HG02973 (cell line): ENCODE results near the gene ITGB1.

ENCODE experiments used
- ATAC-seq: cut with Tn5 transposase; IDR thresholded peaks from one replicate; pipeline ENCODE4 v1.9.1; 2021; ENCODE audit warnings: moderate library complexity; ENCODE audit not compliant: unreplicated experiment

Gene ITGB1

GRCh38 chr10:32893434-32893833 lies 64.6 kb downstream of the ITGB1 start:
- ATAC-seq = no peak

- no peak for ATAC-seq
These were observed 66.8 kb downstream of the ITGB1 start for GRCh38 chr10:32891261-32891660.

- no peak for ATAC-seq
These were observed 67.6 kb downstream of the ITGB1 start for GRCh38 chr10:32890444-32890843.

GRCh38 chr10:32889631-32890212 lies 68.3 kb downstream of the ITGB1 start:
- ATAC-seq = no peak

GRCh38 chr10:32888161-32888927 lies 69.7 kb downstream of the ITGB1 start:
- no peak for ATAC-seq

- ATAC-seq = no peak
These were observed 70.5 kb downstream of the ITGB1 start for GRCh38 chr10:32887481-32887880.

GRCh38 chr10:32882076-32882475 lies 76.0 kb downstream of the ITGB1 start:
- ATAC-seq = no peak

- ATAC-seq = no peak
These were observed 79.4 kb downstream of the ITGB1 start for GRCh38 chr10:32878646-32879045.

- no peak for ATAC-seq
These were observed 80.1 kb downstream of the ITGB1 start for GRCh38 chr10:32877915-32878314.

GRCh38 chr10:32865170-32865569 lies 92.9 kb downstream of the ITGB1 start:
- no peak for ATAC-seq

GRCh38 chr10:32854435-32854834 lies 103.6 kb downstream of the ITGB1 start:
- no peak for ATAC-seq

- no peak for ATAC-seq
These were observed 106.7 kb downstream of the ITGB1 start for GRCh38 chr10:32851301-32851700.
